Airway epithelial cell (primary cell): ENCODE data around the gene OR8B12. TPM values are rescaled to one million over a fixed set of nuclear protein-coding genes. Genes with fewer than 3 reads are reported as not detected.

Source experiments
- total RNA-seq: library from RNA; depleted of rRNA; stranded (reverse); fragments of >200 nt; gene quantifications from 2 replicates; pipeline ENCODE4 v1.2.3, GENCODE V29; 2015

The OR8B12 gene, protein sequence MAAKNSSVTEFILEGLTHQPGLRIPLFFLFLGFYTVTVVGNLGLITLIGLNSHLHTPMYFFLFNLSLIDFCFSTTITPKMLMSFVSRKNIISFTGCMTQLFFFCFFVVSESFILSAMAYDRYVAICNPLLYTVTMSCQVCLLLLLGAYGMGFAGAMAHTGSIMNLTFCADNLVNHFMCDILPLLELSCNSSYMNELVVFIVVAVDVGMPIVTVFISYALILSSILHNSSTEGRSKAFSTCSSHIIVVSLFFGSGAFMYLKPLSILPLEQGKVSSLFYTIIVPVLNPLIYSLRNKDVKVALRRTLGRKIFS
- total RNA-seq, result not detected in 2 replicates

DNA sequence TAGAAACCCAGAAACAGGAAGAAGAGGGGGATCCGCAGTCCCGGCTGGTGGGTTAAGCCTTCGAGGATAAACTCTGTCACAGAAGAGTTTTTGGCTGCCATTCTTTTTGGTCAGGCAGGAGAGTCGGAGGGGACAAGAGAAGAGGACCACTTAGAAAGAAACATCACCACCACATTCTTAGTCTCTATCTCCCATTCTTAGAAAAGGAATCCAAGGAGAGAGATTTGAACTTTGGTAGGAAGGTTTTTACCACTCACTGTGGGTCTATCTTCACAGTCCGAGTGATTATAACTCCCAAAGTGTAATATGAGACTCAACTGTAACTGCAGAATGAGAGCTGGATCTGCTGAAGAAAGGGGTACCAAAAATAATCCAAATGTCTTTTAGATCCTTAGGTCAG is at the start of gene OR8B12:
TSS of gene OR8B12 (minus strand) at position 101 of the 400 bp plus-strand sequence. CDS start at position 101, 0 bp downstream.

DNA sequence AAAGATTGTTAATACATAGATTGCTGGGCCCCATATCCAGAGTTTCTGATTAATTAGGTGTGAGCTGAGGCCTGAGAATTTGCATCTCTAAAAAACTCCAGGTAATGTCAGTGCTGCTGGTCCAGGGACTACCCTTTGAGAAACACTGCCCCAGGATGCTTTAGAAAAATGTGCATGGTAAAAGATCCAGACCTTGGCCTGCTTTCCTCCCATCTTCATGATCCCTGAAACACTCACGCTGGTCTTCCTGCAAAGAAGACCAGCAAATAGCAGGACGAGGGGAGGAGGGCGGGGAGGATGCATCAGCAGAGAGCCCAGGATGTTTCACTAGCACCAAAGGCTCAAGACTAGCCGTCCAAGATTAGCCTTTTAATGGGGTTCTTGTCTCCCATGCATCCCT is 26.2 kb upstream of the OR8B12 start, which contains the start of gene OR8A1:
TSS of gene OR8A1 (plus strand) at position 301 of the 400 bp plus-strand sequence. CDS start 123 bp downstream, outside the sequence.

Other genes with a start within 250 kb of the OR8B12 start
- gene OR8D1, start 229.7 kb downstream of the OR8B12 start, total RNA-seq, result not detected in 2 replicates
- not detected in 2 replicates for gene OR8D2, start 223.5 kb downstream of the OR8B12 start, total RNA-seq
- not detected in 2 replicates for gene OR8B2, start 159.2 kb downstream of the OR8B12 start, total RNA-seq
- not detected in 2 replicates for gene OR8B3, start 144.6 kb downstream of the OR8B12 start, total RNA-seq
- gene OR8B4, start 118.8 kb downstream of the OR8B12 start, total RNA-seq, result not detected in 2 replicates
- gene OR8B8, start 98.0 kb downstream of the OR8B12 start, total RNA-seq, result not detected in 2 replicates
- gene OR8A1, start 26.3 kb upstream of the OR8B12 start, total RNA-seq, result not detected in 2 replicates
- not detected in 2 replicates for gene PANX3, start 67.8 kb upstream of the OR8B12 start, total RNA-seq
- gene TBRG1, start 79.2 kb upstream of the OR8B12 start, total RNA-seq, result 17.5 and 20.5 TPM in 2 replicates
- gene SIAE, start 130.1 kb upstream of the OR8B12 start, total RNA-seq, result 8.6 and 15.2 TPM in 2 replicates
- gene SPA17, start 130.2 kb upstream of the OR8B12 start, total RNA-seq, result 16.2 and 19.5 TPM in 2 replicates
- 0.28 and 1.7 TPM in 2 replicates for gene NRGN, start 196.3 kb upstream of the OR8B12 start, total RNA-seq
- 0.63 and 2.2 TPM in 2 replicates for gene VSIG2, start 208.6 kb upstream of the OR8B12 start, total RNA-seq
- not detected in 2 replicates for gene ESAM, start 218.6 kb upstream of the OR8B12 start, total RNA-seq